Mucosa of stomach (tissue), 1 donor: Measurements from ENCODE around the gene SRC.

Experiments
- H3K27me3 ChIP-seq: one replicate; pipeline ENCODE4 v1.7.0; 2013; ENCODE audit warnings: mild to moderate bottlenecking, low read length; ENCODE audit not compliant: control insufficient read depth, insufficient read depth
- H3K36me3 ChIP-seq: one replicate; pipeline ENCODE4 v1.7.0; 2013; ENCODE audit warnings: low read length; ENCODE audit not compliant: control insufficient read depth, insufficient read depth
- H3K4me1 ChIP-seq: one replicate; pipeline ENCODE4 v1.7.0; 2013; ENCODE audit warnings: mild to moderate bottlenecking, low read length; ENCODE audit not compliant: control insufficient read depth, insufficient read depth
- H3K4me3 ChIP-seq: one replicate; pipeline ENCODE4 v1.7.0; 2013; ENCODE audit warnings: low read length
- H3K9ac ChIP-seq: one replicate; pipeline ENCODE4 v1.7.0; 2013; ENCODE audit warnings: mild to moderate bottlenecking, low read length, moderate library complexity
- H3K9me3 ChIP-seq: one replicate; pipeline ENCODE4 v1.7.0; 2013; ENCODE audit warnings: mild to moderate bottlenecking, low read length, moderate library complexity; ENCODE audit not compliant: control insufficient read depth
- donor health status: Pancreatic carcinoma.

The SRC gene

DNA sequence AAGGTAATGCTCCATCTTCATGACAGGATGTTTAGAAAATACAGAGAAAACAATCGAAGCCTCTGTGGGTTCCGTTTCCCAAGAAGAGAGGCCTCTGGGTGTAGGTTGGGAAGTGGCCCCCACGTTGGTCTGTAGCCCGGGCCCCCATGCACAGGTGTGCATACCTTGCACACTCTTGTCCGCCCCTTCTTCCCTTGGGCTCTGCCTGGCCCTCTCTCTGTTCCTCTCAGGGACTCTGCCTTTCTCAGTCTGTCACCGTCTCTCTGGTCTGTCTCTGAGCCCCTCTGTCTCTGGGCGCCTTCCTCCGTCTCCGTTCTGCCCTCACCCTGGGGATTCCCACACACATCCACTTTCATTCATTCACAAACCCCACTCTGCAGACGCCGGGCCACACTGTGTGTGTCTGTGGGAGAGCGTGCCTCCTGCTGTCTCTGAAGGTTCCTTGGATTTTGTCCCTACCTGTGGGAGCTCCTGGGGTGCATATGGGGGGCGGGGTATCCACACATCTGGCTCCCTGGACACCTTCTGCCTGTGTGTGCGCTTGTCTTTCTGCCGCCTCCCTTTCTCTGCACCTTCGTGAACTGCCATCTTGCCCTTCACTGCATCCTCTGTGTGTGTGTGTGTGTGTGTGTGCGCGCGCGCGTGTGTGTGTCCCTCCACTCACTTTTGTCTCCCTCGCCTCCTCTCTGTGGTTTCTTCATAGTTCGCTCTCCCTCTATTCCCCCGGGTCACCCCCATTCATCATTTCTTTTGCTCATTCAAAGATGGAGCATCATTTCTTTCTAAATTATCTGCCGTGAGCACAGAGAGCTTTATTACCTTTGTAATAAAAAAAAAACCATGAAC, 75.3 kb downstream of the SRC start:
- Histone ChIP-seq H3K4me1 (no peaks in the 10 kb centered on the region), H3K9me3 (no peaks in the 10 kb centered on the region), H3K9ac (no peak overlapping the region), H3K27me3 (peaks cover 73% of the 10 kb centered on the region), H3K4me3 (no peak overlapping the region), H3K36me3 (no peaks in the 10 kb centered on the region)

DNA sequence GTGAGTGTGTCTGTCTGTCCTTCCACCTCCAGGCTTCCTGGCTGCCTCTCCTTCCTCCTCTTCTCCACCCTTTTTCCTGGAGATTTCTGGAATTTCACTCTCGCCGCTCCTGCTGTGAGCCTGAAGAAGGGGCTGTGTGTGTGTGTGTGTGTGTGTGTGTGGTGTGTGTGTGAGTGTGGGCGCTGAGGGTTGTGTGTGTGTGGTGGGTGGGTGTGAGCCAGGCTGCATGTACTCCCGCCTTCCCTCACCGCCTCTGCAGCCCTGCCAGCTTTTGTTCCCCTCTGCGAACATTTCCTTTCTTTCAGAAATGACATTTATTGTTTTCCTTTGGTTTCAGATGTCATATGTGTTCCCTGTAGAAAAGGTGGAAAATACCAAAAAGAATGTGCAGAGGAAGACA, 76.0 kb downstream of the SRC start:
- Histone ChIP-seq H3K4me1 (no peaks in the 10 kb centered on the region), H3K27me3 (peaks cover 68% of the 10 kb centered on the region)

DNA sequence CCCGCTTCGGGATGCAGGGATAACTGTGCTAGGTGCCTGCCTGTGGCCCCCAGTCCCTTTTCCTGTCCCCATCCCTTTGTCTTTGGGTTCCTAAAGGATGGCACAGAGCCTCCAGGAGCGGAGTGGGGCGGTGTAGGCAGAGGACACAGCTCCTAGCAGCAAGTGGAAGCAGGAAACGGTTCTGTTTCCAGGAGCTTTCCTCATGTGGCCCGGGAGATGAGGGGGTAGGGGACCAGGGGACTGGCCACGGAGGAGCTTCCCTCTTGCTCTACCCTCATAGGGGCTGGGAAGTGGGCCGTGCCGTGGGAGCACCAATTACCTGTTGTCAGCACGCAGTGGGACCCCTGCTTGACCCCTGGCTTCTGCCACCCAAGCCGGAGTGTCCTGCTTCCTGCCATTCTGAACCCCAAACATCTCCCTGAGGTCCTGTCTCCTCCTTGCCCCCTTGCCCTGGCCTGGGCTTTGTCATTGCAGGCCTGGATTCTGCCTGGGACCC, 76.9 kb downstream of the SRC start:
- no peak overlapping the region for H3K4me3 ChIP-seq
- H3K4me1 ChIP-seq, result no peaks in the 10 kb centered on the region
- H3K36me3 ChIP-seq, result no peaks in the 10 kb centered on the region
- no peaks in the 10 kb centered on the region for H3K9me3 ChIP-seq
- peaks cover 64% of the 10 kb centered on the region for H3K27me3 ChIP-seq
- no peak overlapping the region for H3K9ac ChIP-seq

More for the DNA sequence above, 76.0 kb downstream of the SRC start:
- Histone ChIP-seq H3K36me3 (no peaks in the 10 kb centered on the region), H3K4me3 (no peak overlapping the region), H3K9me3 (no peaks in the 10 kb centered on the region), H3K9ac (no peak overlapping the region)

DNA sequence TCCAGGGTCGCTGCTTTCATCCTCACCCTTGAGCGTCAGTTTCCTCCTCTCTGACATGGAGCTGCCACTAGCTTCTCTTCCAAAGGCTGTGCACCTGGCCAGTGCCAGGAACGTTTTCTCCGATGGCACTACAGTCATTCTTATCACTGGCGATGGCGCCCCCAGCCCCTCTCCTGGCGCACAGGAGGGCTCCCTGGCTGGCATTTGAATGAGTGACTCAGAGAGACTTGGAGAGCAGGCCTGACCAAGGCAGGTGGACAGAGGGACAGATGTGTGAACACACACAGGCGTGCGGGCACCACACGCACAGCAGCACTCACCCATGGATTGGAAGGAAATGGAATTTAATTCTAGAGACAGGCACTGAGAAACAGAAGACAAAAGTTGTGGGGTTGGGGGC, 77.6 kb downstream of the SRC start:
- Histone ChIP-seq H3K4me3 (no peak overlapping the region), H3K27me3 (peaks cover 58% of the 10 kb centered on the region)

DNA sequence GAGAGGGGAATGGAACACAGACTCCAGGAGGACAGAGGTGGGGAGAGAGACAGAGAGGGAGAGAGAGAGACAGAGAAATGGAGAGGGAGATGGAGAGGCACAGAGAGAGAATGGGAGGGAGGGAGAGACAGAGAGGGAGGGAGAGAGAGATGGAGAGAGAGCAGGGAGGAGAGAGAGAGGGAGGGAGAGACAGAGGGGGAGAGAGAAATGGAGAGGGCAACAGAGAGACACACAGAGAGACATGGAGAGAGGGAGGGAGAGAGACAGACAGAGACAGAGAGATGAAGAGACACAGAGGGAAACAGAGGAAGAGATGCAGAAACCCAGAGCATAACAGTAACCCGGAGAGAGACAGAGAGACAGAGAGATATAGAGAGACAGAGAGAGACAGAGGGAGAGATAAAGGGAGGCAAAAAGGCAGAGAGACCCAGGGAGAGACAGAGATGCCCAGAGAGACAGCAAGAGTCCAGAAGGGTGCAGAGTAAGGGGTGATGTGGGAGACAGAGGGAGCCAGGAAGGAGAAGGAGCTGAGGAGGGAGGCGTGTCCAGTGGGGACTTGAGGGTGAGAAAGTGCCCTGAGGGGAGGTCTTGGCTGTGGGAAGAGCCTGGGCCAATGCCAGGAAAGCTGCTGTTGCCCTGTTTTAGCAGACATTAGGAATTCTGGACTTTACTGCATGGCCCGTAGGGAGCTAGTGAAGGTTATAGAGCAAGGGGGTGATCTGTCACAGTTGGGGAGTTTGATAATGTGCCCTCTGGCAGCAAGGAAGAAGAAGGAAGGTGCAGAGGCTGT, 78.3 kb downstream of the SRC start:
- Histone ChIP-seq H3K9ac (no peak overlapping the region), H3K4me3 (no peak overlapping the region), H3K36me3 (no peaks in the 10 kb centered on the region), H3K9me3 (no peaks in the 10 kb centered on the region), H3K4me1 (no peaks in the 10 kb centered on the region), H3K27me3 (peaks cover 59% of the 10 kb centered on the region)

More for the DNA sequence above, 77.6 kb downstream of the SRC start:
- Histone ChIP-seq H3K9me3 (no peaks in the 10 kb centered on the region), H3K4me1 (no peaks in the 10 kb centered on the region), H3K9ac (no peak overlapping the region), H3K36me3 (no peaks in the 10 kb centered on the region)

DNA sequence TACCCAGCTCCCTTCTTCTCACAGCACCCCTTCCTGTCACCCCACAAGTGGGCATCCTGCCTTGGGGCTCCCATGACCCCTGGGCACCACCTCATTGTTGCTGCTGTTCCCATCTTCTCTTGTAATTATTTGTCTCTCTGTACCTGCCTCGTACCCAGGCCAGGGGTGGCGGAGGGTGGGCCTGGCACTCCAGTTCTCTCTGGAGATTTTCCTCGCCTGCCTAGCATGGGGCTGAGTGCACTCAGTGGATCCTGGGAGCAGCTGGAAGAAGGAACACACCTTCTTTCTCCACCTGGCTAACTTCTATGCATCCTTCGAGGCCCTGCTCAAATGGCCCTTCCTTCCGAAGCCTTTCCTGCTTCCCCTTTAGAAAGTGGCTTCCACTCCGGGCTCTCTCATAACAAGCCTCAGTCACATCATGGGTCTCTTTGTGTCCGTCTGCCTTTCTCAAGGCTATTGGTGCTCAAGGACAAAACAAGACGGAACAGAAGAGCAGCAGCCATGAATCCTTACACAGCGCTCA, 79.2 kb downstream of the SRC start:
- Histone ChIP-seq H3K27me3 (peaks cover 50% of the 10 kb centered on the region), H3K36me3 (no peaks in the 10 kb centered on the region), H3K4me3 (no peak overlapping the region), H3K4me1 (no peaks in the 10 kb centered on the region), H3K9ac (no peak overlapping the region), H3K9me3 (no peaks in the 10 kb centered on the region)

DNA sequence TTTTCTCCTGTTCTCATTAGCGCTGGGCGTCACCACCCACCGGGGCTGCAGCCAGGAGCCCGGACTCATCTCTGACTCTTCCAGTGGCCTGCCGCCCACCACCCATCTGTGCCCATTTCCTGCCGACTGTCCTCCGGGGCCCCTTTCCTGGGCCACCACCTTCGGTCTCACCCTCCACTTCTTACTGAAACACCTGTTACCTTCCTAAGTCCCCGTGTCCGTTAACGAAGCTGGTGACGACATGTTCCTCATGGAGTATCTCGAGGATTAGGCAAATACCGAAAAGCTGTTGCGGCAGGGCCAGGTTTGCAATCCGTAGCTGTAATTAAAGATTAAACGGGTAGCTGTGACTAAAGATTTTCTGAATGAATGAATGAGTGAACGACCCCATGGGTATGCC, 80.2 kb downstream of the SRC start:
- no peak overlapping the region for H3K9ac ChIP-seq
- H3K9me3 ChIP-seq, result no peaks in the 10 kb centered on the region
- peaks cover 43% of the 10 kb centered on the region for H3K27me3 ChIP-seq
- H3K4me3 ChIP-seq, result no peak overlapping the region
- H3K4me1 ChIP-seq, result no peaks in the 10 kb centered on the region
- H3K36me3 ChIP-seq, result no peaks in the 10 kb centered on the region

DNA sequence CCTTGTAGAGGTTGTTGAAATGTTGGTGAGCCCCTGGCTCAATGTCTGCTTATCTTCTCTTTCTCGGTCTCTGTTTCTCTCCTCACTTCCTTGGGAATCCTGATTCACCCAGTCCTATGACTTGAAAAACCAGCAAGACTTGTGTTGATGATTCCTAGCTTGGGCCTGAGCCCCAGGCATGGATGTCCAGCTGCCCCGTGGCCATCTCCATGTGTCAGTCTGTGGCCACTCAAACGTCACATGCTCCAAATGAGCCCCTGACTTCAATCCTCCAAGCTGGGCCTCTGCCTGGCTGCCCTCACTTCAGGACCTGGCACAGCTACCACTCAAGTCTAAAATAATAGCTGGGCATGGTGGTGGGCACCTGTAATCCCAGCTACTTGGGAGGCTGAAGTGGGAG, 81.0 kb downstream of the SRC start:
- H3K27me3 ChIP-seq, result peaks cover 38% of the 10 kb centered on the region
- H3K4me3 ChIP-seq, result no peak overlapping the region
- H3K9ac ChIP-seq, result no peak overlapping the region
- H3K4me1 ChIP-seq, result no peaks in the 10 kb centered on the region
- H3K36me3 ChIP-seq, result no peaks in the 10 kb centered on the region
- no peaks in the 10 kb centered on the region for H3K9me3 ChIP-seq

DNA sequence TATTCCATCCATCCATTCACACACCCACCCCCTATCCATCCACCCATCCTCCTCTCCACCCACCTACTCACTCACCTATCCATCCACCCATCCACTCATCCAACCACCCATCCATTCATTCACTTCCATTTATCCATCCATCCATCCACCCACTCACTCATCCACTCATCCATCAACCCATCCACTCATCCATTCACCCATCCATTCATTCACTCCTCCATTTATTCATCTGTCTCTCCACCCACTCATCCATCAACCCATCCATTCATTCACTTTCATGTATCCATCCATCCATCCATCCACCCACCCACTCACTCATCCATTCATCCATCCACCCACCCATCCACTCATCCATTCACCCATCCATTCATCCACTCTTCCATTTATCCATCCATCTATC, 84.1 kb downstream of the SRC start:
- Histone ChIP-seq H3K4me1 (no peaks in the 10 kb centered on the region), H3K4me3 (no peak overlapping the region), H3K27me3 (peaks cover 16% of the 10 kb centered on the region), H3K9me3 (no peaks in the 10 kb centered on the region), H3K9ac (no peak overlapping the region), H3K36me3 (no peaks in the 10 kb centered on the region)

DNA sequence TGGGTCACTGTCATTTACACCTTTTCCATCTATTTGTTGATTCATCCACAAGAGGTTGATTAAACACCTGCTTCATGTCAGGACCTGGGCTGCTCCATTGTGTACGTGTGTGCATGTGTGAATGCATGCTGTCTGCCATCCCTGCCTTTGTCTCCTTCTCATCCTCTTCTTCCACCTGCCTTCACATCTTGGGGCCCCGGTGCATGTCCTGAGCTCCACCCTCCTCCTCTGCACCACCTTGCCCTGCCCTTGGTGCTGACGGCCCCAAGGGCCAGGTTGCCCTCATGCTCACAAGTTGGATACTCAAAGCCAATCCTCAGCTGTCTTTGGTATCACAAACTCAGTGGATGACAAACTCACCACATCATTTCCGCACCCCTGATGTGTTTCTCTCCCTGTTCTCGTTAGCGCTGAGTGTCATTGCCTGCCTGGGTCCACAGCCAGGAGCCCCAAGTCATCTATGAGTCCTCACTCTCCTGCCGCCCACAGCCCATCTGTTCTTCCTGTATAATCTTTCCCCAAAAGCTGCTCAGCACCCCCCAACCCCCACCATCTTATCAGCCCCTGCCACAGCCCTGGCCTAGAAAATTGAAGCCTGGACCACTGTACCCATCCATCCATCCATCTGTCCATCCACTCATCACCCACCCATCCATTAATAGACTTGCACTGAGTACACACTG, 85.0 kb downstream of the SRC start:
- H3K27me3 ChIP-seq, result peaks cover 11% of the 10 kb centered on the region
- H3K4me3 ChIP-seq, result no peak overlapping the region
- no peaks in the 10 kb centered on the region for H3K4me1 ChIP-seq
- H3K9me3 ChIP-seq, result no peaks in the 10 kb centered on the region
- no peaks in the 10 kb centered on the region for H3K36me3 ChIP-seq
- no peak overlapping the region for H3K9ac ChIP-seq

DNA sequence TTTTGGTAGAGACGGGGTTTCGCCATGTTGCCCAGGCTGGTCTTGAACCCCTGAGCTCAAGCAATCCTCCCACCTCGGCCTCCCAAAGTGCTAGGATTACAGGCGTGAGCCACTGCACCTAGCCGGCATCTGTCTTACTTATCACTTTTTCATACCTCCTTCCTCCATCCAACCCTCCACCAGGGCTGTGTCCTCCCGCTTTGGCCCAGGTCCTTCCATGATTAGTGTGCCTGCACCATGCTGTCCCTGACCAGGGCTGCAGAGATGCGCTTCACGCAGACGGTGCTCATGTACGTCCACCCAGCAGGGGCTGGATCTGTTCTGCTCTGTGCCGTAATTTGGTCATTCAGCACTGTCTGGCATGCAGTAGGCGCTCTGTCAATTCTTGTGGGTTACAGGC, 85.8 kb downstream of the SRC start:
- Histone ChIP-seq H3K27me3 (peaks cover 11% of the 10 kb centered on the region), H3K9me3 (no peaks in the 10 kb centered on the region), H3K4me1 (no peaks in the 10 kb centered on the region), H3K4me3 (no peak overlapping the region), H3K9ac (no peak overlapping the region), H3K36me3 (no peaks in the 10 kb centered on the region)
